Liver (tissue), 3 donors: ENCODE measurements around the gene YAE1.

Experiments used
- EGR1 ChIP-seq, 2 donors: IDR thresholded peaks; 2 replicates each; pipeline ENCODE4 v1.6.1; 2016 to 2018; ENCODE audit warnings: antibody characterized with exemption in 2 of 2, low read depth in 2 of 2
- HNF4G ChIP-seq: IDR thresholded peaks from 2 replicates; pipeline ENCODE4 v1.6.1; 2016; ENCODE audit warnings: antibody characterized with exemption
- JUND ChIP-seq, 2 donors: IDR thresholded peaks; 2 replicates each; pipeline ENCODE4 v1.6.1; 2016; ENCODE audit warnings: antibody characterized with exemption in 2 of 2
- RAD21 ChIP-seq, 2 donors: IDR thresholded peaks; 2 replicates each; pipeline ENCODE4 v1.6.1; 2016; ENCODE audit warnings: antibody characterized with exemption in 2 of 2, mild to moderate bottlenecking in 2 of 2
- RXRA ChIP-seq, 2 donors: IDR thresholded peaks; 2 replicates each; pipeline ENCODE4 v1.6.1; 2017 to 2018; ENCODE audit warnings: antibody characterized with exemption in 2 of 2, mild to moderate bottlenecking in 1 of 2
- SP1 ChIP-seq: IDR thresholded peaks from 2 replicates; pipeline ENCODE4 v1.6.1; 2018; ENCODE audit warnings: antibody characterized with exemption, mild to moderate bottlenecking
- TF ChIP-seq, protein P1 (sequence below): fragments of 150-350 bp; IDR thresholded peaks from 2 replicates; pipeline ENCODE4 v1.5.1; 2017; ENCODE audit warnings: improper control_type of control experiment, low read depth, low read length; ENCODE audit not compliant: missing input control
- TF ChIP-seq, protein P2 (sequence below): IDR thresholded peaks from 2 replicates; pipeline ENCODE4 v1.6.1; 2016; ENCODE audit warnings: antibody characterized with exemption
- TF ChIP-seq, protein P3 (sequence below): IDR thresholded peaks from 2 replicates; pipeline ENCODE4 v1.6.1; 2016; ENCODE audit warnings: antibody characterized with exemption
- donor health status: healthy.
- donor health status: healthy.

DNA sequence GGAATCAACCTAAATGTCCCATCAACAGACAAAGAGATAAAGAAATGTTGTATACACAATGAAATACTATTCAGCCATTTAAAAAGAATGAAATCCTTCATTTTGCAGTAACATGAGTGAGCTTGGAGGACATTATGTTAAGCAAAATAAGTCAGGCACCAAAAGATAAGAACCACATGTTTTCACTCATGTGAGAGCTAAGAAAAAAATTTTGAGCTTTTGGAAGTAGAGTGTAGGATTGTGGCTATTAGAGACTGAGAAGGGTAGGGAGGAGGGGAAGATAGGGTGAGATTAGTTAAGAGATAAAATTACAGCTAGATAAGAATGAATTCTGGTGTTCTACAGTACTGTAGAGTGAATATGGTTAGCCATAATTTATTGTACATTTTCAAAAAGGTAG is 8.3 kb upstream of the YAE1 start:
- TF ChIP-seq, protein P1, sequence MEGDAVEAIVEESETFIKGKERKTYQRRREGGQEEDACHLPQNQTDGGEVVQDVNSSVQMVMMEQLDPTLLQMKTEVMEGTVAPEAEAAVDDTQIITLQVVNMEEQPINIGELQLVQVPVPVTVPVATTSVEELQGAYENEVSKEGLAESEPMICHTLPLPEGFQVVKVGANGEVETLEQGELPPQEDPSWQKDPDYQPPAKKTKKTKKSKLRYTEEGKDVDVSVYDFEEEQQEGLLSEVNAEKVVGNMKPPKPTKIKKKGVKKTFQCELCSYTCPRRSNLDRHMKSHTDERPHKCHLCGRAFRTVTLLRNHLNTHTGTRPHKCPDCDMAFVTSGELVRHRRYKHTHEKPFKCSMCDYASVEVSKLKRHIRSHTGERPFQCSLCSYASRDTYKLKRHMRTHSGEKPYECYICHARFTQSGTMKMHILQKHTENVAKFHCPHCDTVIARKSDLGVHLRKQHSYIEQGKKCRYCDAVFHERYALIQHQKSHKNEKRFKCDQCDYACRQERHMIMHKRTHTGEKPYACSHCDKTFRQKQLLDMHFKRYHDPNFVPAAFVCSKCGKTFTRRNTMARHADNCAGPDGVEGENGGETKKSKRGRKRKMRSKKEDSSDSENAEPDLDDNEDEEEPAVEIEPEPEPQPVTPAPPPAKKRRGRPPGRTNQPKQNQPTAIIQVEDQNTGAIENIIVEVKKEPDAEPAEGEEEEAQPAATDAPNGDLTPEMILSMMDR: no peak
- no peak for TF ChIP-seq HNF4G
- no peak for TF ChIP-seq RAD21 (IDR thresholded peaks at IDR 0.05)
- TF ChIP-seq RXRA (IDR thresholded peaks at IDR 0.05): no peak
- TF ChIP-seq, protein P2, sequence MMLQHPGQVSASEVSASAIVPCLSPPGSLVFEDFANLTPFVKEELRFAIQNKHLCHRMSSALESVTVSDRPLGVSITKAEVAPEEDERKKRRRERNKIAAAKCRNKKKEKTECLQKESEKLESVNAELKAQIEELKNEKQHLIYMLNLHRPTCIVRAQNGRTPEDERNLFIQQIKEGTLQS: no peak
- TF ChIP-seq JUND (IDR thresholded peaks at IDR 0.05): no peak
- no peak for TF ChIP-seq EGR1 (IDR thresholded peaks at IDR 0.05; ENCODE audit: low read depth in 2 of 2)
- no peak for TF ChIP-seq SP1
- TF ChIP-seq, protein P3, sequence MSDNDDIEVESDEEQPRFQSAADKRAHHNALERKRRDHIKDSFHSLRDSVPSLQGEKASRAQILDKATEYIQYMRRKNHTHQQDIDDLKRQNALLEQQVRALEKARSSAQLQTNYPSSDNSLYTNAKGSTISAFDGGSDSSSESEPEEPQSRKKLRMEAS: no peak
